ENCODE data around the gene ZFP69B.
A peak's percentile ranks its signal among the peaks of the same experiment; 100 is the strongest.

Gene ZFP69B

GRCh38 chr1:40449684-40450494 lies at the start of gene ZFP69B:
Gene ZFP69B (plus strand): TSS chr1:40450476. CDS start chr1:40450962, 486 bp downstream.
- H3K4me3 ChIP-seq (replicated peaks in 1 of 2; ENCODE audit: low read depth in 2 of 2, low read length in 2 of 2) = peak within 1 kb of the TSS; percentile 68 to 77
- DNase-seq (ENCODE audit: low read depth in 2 of 2) = peak; percentile 90 to 95
- TF ChIP-seq, protein P1, sequence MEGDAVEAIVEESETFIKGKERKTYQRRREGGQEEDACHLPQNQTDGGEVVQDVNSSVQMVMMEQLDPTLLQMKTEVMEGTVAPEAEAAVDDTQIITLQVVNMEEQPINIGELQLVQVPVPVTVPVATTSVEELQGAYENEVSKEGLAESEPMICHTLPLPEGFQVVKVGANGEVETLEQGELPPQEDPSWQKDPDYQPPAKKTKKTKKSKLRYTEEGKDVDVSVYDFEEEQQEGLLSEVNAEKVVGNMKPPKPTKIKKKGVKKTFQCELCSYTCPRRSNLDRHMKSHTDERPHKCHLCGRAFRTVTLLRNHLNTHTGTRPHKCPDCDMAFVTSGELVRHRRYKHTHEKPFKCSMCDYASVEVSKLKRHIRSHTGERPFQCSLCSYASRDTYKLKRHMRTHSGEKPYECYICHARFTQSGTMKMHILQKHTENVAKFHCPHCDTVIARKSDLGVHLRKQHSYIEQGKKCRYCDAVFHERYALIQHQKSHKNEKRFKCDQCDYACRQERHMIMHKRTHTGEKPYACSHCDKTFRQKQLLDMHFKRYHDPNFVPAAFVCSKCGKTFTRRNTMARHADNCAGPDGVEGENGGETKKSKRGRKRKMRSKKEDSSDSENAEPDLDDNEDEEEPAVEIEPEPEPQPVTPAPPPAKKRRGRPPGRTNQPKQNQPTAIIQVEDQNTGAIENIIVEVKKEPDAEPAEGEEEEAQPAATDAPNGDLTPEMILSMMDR (IDR thresholded peaks at IDR 0.05; ENCODE audit: low read depth, low read length) = peak; percentile 9

DNA sequence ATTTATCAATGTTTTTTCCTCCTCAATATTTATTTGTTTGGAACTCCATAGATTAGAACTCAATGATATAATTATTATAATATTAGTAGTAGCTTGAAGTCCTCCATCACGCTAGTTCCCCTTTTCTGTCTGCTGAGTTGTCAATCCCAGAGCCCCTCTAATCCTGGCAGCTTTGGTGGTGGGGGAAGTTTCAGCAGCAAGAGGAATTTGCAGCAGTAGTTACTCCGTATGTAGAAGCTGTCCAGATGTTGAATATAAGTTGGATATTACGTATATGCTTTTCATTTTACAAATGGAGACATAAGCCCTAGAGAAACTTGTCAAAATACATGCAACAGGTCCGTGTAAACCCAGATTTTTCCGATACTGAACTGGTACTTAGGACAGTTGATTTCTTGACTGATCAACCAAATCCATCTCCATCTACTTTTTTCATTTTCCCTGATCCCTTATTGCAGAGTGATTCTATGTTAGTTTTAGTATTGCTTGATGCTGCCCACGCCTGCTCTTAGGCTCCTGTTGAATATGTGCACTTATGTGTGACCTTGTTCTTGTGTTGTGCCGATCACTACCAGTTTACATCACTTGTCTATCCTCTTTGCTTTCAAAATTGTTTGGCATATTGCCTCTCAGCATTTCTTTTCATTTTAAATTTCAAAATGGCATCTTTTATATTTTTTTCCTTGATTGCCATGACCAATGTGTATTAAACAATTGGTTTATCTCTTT lies 48.6 kb upstream of the ZFP69B start:
- TF ChIP-seq, protein P1 (IDR thresholded peaks at IDR 0.05; ENCODE audit: low read depth, low read length) = no peak
- H3K4me3 ChIP-seq (replicated peaks in 1 of 2; ENCODE audit: low read depth in 2 of 2, low read length in 2 of 2) = no peak overlapping the region
- no peak for DNase-seq (ENCODE audit: low read depth in 2 of 2)

DNA sequence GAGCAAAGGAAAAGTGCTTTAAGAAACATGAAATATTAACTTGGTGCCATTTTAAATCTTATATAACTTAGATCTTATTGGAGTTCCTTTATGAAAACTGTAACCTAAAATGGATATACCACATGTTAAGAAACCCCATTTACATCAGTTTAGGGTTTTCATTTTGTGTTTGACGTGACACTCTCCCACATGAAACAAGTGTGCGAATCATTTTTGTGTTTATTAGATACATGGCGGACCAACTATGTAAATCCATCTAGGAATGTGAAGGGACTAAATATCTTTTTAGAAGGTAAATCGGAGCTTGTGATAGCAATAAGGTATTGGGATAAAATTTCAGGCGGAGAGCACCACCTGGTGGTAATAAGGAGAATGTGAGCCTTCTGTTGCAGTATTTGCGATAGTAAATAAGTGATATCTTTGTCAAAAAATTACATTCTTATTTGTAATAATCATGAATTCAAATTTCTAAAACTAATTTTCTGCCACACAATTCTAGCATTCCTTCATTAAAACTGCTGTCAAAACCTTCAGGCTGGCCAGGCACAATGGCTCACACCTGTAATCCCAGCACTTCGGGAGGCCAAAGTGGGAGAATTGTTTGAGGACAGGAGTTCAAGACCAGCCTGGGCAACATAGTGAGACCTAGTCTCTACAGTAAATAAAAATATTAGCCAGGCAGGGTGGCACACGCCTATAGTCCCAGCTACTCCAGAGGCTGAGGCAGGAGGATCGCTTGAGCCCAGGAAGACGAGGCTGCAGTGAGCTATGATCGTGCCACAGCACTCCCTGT lies 45.4 kb upstream of the ZFP69B start:
- TF ChIP-seq, protein P1 (IDR thresholded peaks at IDR 0.05; ENCODE audit: low read depth, low read length) = peak; percentile 59
- DNase-seq (ENCODE audit: low read depth in 2 of 2) = peak; percentile 79 to 81
- H3K4me3 ChIP-seq (replicated peaks in 1 of 2; ENCODE audit: low read depth in 2 of 2, low read length in 2 of 2) = no peak overlapping the region

DNA sequence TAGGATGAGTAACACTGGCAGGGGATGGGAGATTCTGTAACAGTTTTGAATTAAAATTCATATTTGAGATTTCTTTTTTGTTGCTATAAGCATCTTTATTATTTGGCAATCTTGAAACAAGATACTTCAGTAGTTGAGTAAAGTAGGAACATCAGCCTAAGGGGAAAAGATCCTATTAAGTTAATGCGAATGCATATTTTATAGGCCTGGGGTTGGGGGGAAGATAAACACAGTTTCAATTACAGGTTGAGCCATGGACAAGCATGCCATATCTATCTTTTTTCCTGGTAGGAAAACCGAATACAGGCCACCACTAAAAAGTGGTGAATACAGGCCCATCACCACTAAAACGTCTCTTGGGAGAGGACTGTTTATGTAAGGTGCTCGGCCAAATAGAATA lies 44.5 kb upstream of the ZFP69B start:
- no peak overlapping the region for H3K4me3 ChIP-seq (replicated peaks in 1 of 2; ENCODE audit: low read depth in 2 of 2, low read length in 2 of 2)
- TF ChIP-seq, protein P1 (IDR thresholded peaks at IDR 0.05; ENCODE audit: low read depth, low read length) = no peak
- no peak for DNase-seq (ENCODE audit: low read depth in 2 of 2)

- H3K4me3 ChIP-seq (replicated peaks in 1 of 2; ENCODE audit: low read depth in 2 of 2, low read length in 2 of 2) = no peak overlapping the region
- TF ChIP-seq, protein P1 (IDR thresholded peaks at IDR 0.05; ENCODE audit: low read depth, low read length) = no peak
- no peak for DNase-seq (ENCODE audit: low read depth in 2 of 2)
These were observed 42.8 kb upstream of the ZFP69B start for GRCh38 chr1:40407453-40407852.

GRCh38 chr1:40409467-40409866 lies 40.8 kb upstream of the ZFP69B start:
- no peak for DNase-seq (ENCODE audit: low read depth in 2 of 2)

More at GRCh38 chr1:40409467-40409866, 40.8 kb upstream of the ZFP69B start:
- H3K4me3 ChIP-seq (replicated peaks in 1 of 2; ENCODE audit: low read depth in 2 of 2, low read length in 2 of 2) = no peak overlapping the region
- TF ChIP-seq, protein P1 (IDR thresholded peaks at IDR 0.05; ENCODE audit: low read depth, low read length) = no peak

Data from cardiac fibroblast (primary cell).